Activated naive CD8-positive, alpha-beta T cell treated with anti-CD3 and anti-CD28 coated beads, Interleukin-2, amount 50 U/mL, for 24 hours (primary cell): Measurements from ENCODE around the gene PAPPA.

Experiments
- ATAC-seq: fragments of 150-1000 bp; cut with Tn5 transposase; one replicate; pipeline ENCODE4 v1.10.0; 2021
- DNase-seq: peaks from one replicate; pipeline ENCODE4 v3.0.0; 2021
- H3K27ac Mint-ChIP-seq: one replicate; pipeline ENCODE4 v1.8.0; 2021; ENCODE audit warnings: mild to moderate bottlenecking, mixed read lengths
- H3K27me3 Mint-ChIP-seq: one replicate; pipeline ENCODE4 v1.8.0; 2021; ENCODE audit warnings: mixed read lengths
- H3K36me3 Mint-ChIP-seq: one replicate; pipeline ENCODE4 v1.8.0; 2021; ENCODE audit warnings: low read depth, mixed read lengths
- H3K4me1 Mint-ChIP-seq: one replicate; pipeline ENCODE4 v1.8.0; 2021; ENCODE audit warnings: mixed read lengths
- H3K4me3 Mint-ChIP-seq: one replicate; pipeline ENCODE4 v1.8.0; 2021; ENCODE audit warnings: mild to moderate bottlenecking, moderate library complexity, mixed read lengths
- H3K9me3 Mint-ChIP-seq: one replicate; pipeline ENCODE4 v1.8.0; 2021; ENCODE audit warnings: mixed read lengths

Gene PAPPA

GRCh38 chr9:116355153-116355921 lies 201.7 kb downstream of the PAPPA start:
- Mint-ChIP-seq H3K27me3 (peaks cover 4% of the 10 kb centered on the region), H3K9me3 (no peaks in the 10 kb centered on the region), H3K4me3 (no peak overlapping the region), H3K4me1 (no peaks in the 10 kb centered on the region), H3K27ac (no peak overlapping the region), H3K36me3 (no peaks in the 10 kb centered on the region)
- ATAC-seq: no peak
- no peak for DNase-seq

GRCh38 chr9:116358251-116358650 lies 204.7 kb downstream of the PAPPA start:
- Mint-ChIP-seq H3K27ac (no peak overlapping the region), H3K4me3 (no peak overlapping the region), H3K27me3 (peaks cover 4% of the 10 kb centered on the region), H3K9me3 (no peaks in the 10 kb centered on the region), H3K36me3 (no peaks in the 10 kb centered on the region), H3K4me1 (no peaks in the 10 kb centered on the region)
- DNase-seq (no peak), ATAC-seq (no peak)

- no peaks in the 10 kb centered on the region for H3K4me1 Mint-ChIP-seq
- H3K9me3 Mint-ChIP-seq: no peaks in the 10 kb centered on the region
- DNase-seq: no peak
- no peak overlapping the region for H3K27ac Mint-ChIP-seq
- no peak overlapping the region for H3K4me3 Mint-ChIP-seq
- H3K36me3 Mint-ChIP-seq: no peaks in the 10 kb centered on the region
- no peak for ATAC-seq
- peaks cover under 1% of the 10 kb centered on the region for H3K27me3 Mint-ChIP-seq
Measured at GRCh38 chr9:116360016-116360415, 206.4 kb downstream of the PAPPA start.

- no peaks in the 10 kb centered on the region for H3K9me3 Mint-ChIP-seq
- no peaks in the 10 kb centered on the region for H3K4me1 Mint-ChIP-seq
- no peak overlapping the region for H3K4me3 Mint-ChIP-seq
- no peaks in the 10 kb centered on the region for H3K27me3 Mint-ChIP-seq
- H3K36me3 Mint-ChIP-seq: no peaks in the 10 kb centered on the region
- no peak overlapping the region for H3K27ac Mint-ChIP-seq
- no peak for ATAC-seq
- no peak for DNase-seq
Measured at GRCh38 chr9:116360989-116361388, 207.4 kb downstream of the PAPPA start.

GRCh38 chr9:116361547-116361946 lies 208.0 kb downstream of the PAPPA start:
- DNase-seq: no peak
- no peaks in the 10 kb centered on the region for H3K36me3 Mint-ChIP-seq
- H3K4me3 Mint-ChIP-seq: no peak overlapping the region
- ATAC-seq: no peak
- H3K27me3 Mint-ChIP-seq: no peaks in the 10 kb centered on the region
- H3K27ac Mint-ChIP-seq: no peak overlapping the region
- H3K9me3 Mint-ChIP-seq: no peaks in the 10 kb centered on the region
- H3K4me1 Mint-ChIP-seq: no peaks in the 10 kb centered on the region

GRCh38 chr9:116362493-116362892 lies 208.9 kb downstream of the PAPPA start:
- Mint-ChIP-seq H3K4me3 (no peak overlapping the region), H3K27me3 (no peaks in the 10 kb centered on the region), H3K4me1 (no peaks in the 10 kb centered on the region), H3K9me3 (no peaks in the 10 kb centered on the region), H3K27ac (no peak overlapping the region), H3K36me3 (no peaks in the 10 kb centered on the region)
- no peak for ATAC-seq
- DNase-seq: no peak

GRCh38 chr9:116365056-116365471 lies 211.5 kb downstream of the PAPPA start:
- Mint-ChIP-seq H3K27ac (no peak overlapping the region), H3K27me3 (no peaks in the 10 kb centered on the region), H3K36me3 (no peaks in the 10 kb centered on the region), H3K4me3 (no peak overlapping the region), H3K4me1 (no peaks in the 10 kb centered on the region), H3K9me3 (no peaks in the 10 kb centered on the region)
- ATAC-seq (no peak), DNase-seq (no peak)

GRCh38 chr9:116366241-116366640 lies 212.7 kb downstream of the PAPPA start:
- Mint-ChIP-seq H3K27ac (no peak overlapping the region), H3K9me3 (no peaks in the 10 kb centered on the region), H3K27me3 (no peaks in the 10 kb centered on the region), H3K4me1 (no peaks in the 10 kb centered on the region), H3K4me3 (no peak overlapping the region), H3K36me3 (no peaks in the 10 kb centered on the region)
- ATAC-seq: no peak
- no peak for DNase-seq

- Mint-ChIP-seq H3K4me3 (no peak overlapping the region), H3K27me3 (no peaks in the 10 kb centered on the region), H3K27ac (no peak overlapping the region), H3K4me1 (no peaks in the 10 kb centered on the region), H3K9me3 (no peaks in the 10 kb centered on the region), H3K36me3 (no peaks in the 10 kb centered on the region)
- ATAC-seq (no peak), DNase-seq (no peak)
Measured at GRCh38 chr9:116368680-116369079, 215.1 kb downstream of the PAPPA start.

GRCh38 chr9:116369706-116370105 lies 216.1 kb downstream of the PAPPA start:
- Mint-ChIP-seq H3K27me3 (no peaks in the 10 kb centered on the region), H3K9me3 (no peaks in the 10 kb centered on the region), H3K36me3 (no peaks in the 10 kb centered on the region), H3K4me3 (no peak overlapping the region), H3K4me1 (no peaks in the 10 kb centered on the region), H3K27ac (no peak overlapping the region)
- ATAC-seq: no peak
- DNase-seq: no peak

GRCh38 chr9:116370556-116370955 lies 217.0 kb downstream of the PAPPA start:
- no peaks in the 10 kb centered on the region for H3K9me3 Mint-ChIP-seq
- H3K4me3 Mint-ChIP-seq: no peak overlapping the region
- ATAC-seq (no peak), DNase-seq (no peak)
- H3K27ac Mint-ChIP-seq: no peak overlapping the region
- no peaks in the 10 kb centered on the region for H3K4me1 Mint-ChIP-seq
- H3K36me3 Mint-ChIP-seq: no peaks in the 10 kb centered on the region
- H3K27me3 Mint-ChIP-seq: no peaks in the 10 kb centered on the region

GRCh38 chr9:116372081-116372673 lies 218.6 kb downstream of the PAPPA start:
- ATAC-seq: no peak
- no peaks in the 10 kb centered on the region for H3K4me1 Mint-ChIP-seq
- no peak for DNase-seq
- H3K27me3 Mint-ChIP-seq: no peaks in the 10 kb centered on the region
- H3K36me3 Mint-ChIP-seq: no peaks in the 10 kb centered on the region
- H3K4me3 Mint-ChIP-seq: no peak overlapping the region
- H3K9me3 Mint-ChIP-seq: no peaks in the 10 kb centered on the region
- H3K27ac Mint-ChIP-seq: no peak overlapping the region

- no peak overlapping the region for H3K4me3 Mint-ChIP-seq
- ATAC-seq (no peak), DNase-seq (no peak)
- no peaks in the 10 kb centered on the region for H3K9me3 Mint-ChIP-seq
- no peaks in the 10 kb centered on the region for H3K4me1 Mint-ChIP-seq
- H3K27me3 Mint-ChIP-seq: no peaks in the 10 kb centered on the region
- H3K36me3 Mint-ChIP-seq: no peaks in the 10 kb centered on the region
- H3K27ac Mint-ChIP-seq: no peak overlapping the region
Measured at GRCh38 chr9:116372786-116373185, 219.2 kb downstream of the PAPPA start.

GRCh38 chr9:116377179-116377798 lies 223.7 kb downstream of the PAPPA start:
- H3K4me1 Mint-ChIP-seq: peaks cover 4% of the 10 kb centered on the region
- no peak overlapping the region for H3K27ac Mint-ChIP-seq
- DNase-seq: no peak
- no peaks in the 10 kb centered on the region for H3K27me3 Mint-ChIP-seq
- no peaks in the 10 kb centered on the region for H3K36me3 Mint-ChIP-seq
- no peaks in the 10 kb centered on the region for H3K9me3 Mint-ChIP-seq
- no peak for ATAC-seq
- H3K4me3 Mint-ChIP-seq: no peak overlapping the region

GRCh38 chr9:116378873-116379272 lies 225.3 kb downstream of the PAPPA start:
- ATAC-seq: no peak
- H3K27ac Mint-ChIP-seq: no peak overlapping the region
- no peaks in the 10 kb centered on the region for H3K27me3 Mint-ChIP-seq
- no peak overlapping the region for H3K4me3 Mint-ChIP-seq
- no peak for DNase-seq
- no peaks in the 10 kb centered on the region for H3K9me3 Mint-ChIP-seq
- peaks cover 4% of the 10 kb centered on the region for H3K4me1 Mint-ChIP-seq
- no peaks in the 10 kb centered on the region for H3K36me3 Mint-ChIP-seq
